ENCODE measurements around the gene BOK.

DNA sequence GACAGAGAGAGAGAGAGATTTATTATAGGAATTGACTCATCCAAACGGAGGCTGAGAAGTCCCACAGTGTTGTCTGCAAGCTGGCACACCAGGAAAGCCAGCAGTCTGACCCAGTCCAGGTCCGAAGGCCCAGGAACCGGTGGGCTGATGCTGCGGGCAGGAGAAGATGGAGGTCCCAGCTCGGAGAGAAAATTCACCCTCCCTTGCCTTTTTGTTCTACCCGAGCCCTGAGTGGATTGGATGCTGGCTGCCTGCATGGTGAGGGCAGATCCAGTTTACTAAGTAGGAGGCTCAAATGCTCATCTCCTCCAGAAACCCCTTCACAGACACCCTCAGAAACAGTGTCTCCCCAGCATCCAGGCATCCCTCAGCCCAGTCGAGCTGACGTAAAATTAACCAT lies 28.0 kb upstream of the BOK start:
- TF ChIP-seq, protein P1, sequence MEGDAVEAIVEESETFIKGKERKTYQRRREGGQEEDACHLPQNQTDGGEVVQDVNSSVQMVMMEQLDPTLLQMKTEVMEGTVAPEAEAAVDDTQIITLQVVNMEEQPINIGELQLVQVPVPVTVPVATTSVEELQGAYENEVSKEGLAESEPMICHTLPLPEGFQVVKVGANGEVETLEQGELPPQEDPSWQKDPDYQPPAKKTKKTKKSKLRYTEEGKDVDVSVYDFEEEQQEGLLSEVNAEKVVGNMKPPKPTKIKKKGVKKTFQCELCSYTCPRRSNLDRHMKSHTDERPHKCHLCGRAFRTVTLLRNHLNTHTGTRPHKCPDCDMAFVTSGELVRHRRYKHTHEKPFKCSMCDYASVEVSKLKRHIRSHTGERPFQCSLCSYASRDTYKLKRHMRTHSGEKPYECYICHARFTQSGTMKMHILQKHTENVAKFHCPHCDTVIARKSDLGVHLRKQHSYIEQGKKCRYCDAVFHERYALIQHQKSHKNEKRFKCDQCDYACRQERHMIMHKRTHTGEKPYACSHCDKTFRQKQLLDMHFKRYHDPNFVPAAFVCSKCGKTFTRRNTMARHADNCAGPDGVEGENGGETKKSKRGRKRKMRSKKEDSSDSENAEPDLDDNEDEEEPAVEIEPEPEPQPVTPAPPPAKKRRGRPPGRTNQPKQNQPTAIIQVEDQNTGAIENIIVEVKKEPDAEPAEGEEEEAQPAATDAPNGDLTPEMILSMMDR (IDR thresholded peaks at IDR 0.05) = no peak
- TF ChIP-seq POLR2A (IDR thresholded peaks at IDR 0.05) = no peak
